HG02885 (cell line): ENCODE measurements around the gene CFD.
"Not testable (repeated sequence)": the region's sequence is repeated elsewhere in the genome, so short reads cannot be mapped to it uniquely, and the experiment has no call there.

Source experiments
- ATAC-seq: cut with Tn5 transposase; IDR thresholded peaks from one replicate; pipeline ENCODE4 v1.9.1; 2021; ENCODE audit warnings: mild to moderate bottlenecking; ENCODE audit not compliant: unreplicated experiment, poor library complexity

Gene CFD

DNA sequence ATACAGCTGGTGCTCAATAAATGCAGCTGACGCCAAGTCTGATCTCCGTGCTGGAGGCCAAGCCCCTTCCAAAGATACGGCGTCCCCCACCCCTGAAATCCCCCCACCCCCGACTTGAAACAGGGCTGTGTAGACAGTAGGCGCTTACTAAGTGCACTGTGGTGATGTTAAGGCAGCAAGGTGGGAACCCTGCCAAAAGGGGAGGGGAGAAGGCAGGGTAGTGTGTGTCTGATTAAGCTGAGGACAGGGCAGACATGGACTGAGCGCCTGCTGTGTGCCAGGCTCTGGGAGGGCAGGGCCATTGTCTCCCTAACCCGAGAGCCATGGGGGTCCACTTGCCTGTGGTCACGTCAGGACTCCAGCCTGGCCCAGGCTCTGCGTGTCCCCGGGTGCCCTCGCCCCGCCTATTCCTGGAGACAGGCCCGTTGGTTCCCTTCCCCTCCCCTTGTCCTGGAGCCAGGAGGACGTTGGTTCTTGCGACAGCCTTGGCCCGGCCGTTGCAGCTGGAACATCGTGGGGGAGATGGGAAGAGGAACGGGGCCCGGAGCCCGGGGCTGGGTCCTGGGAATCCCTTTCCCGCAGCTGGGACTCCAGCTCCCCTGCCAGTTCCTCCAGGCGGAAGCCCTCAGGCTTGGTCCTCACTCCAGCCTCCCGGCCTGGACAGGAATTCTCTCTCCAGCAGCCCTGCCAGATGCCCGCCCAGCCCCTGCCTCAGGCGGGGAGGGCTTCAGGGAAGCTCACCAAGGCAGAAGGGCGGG, 9.1 kb upstream of the CFD start:
- ATAC-seq: no peak

DNA sequence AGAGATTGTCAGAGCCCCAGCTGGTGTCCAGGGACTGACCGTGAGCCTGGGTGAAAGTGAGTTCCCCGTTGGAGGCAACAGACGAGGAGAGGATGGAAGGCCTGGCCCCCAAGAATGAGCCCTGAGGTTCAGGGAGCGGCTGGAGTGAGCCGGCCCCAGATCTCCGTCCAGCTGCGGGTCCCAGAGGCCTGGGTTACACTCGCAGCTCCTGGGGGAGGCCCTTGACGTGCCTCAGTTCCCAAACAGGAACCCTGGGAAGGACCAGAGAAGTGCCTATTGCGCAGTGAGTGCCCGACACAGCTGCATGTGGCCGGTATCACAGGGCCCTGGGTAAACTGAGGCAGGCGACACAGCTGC, 8.5 kb upstream of the CFD start:
- no peak for ATAC-seq

DNA sequence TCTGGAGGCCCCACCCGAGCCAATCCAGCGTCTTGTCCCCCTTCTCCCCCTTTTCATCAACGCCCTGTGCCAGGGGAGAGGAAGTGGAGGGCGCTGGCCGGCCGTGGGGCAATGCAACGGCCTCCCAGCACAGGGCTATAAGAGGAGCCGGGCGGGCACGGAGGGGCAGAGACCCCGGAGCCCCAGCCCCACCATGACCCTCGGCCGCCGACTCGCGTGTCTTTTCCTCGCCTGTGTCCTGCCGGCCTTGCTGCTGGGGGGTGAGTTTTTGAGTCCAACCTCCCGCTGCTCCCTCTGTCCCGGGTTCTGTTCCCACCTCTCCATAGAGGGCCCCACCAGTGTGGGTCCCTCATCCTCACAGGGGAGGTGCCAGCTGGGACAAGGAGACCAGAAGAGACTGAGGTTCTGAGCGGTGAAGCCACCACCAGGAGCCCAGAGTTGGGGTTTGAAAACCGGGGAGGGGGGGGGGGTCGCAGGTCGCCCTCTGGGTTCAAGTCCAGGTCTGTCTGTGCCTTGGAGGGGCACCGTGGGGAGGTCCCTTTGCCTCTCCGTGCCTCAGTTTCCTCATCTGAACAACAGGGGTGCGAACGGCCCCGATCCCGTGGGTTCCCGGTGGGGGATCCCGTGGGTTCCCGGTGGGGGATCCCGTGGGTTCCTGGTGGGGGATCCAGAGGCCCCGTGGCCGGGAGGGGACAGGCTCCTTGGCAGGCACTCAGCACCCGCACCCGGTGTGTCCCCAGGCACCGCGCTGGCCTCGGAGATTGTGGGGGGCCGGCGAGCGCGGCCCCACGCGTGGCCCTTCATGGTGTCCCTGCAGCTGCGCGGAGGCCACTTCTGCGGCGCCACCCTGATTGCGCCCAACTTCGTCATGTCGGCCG, 7.1 kb upstream of the CFD start, which contains the start of gene ELANE:
ELANE (plus strand) TSS at position 168 of the 878 bp plus-strand sequence; CDS start at position 194, 26 bp downstream.
- no peak for ATAC-seq

DNA sequence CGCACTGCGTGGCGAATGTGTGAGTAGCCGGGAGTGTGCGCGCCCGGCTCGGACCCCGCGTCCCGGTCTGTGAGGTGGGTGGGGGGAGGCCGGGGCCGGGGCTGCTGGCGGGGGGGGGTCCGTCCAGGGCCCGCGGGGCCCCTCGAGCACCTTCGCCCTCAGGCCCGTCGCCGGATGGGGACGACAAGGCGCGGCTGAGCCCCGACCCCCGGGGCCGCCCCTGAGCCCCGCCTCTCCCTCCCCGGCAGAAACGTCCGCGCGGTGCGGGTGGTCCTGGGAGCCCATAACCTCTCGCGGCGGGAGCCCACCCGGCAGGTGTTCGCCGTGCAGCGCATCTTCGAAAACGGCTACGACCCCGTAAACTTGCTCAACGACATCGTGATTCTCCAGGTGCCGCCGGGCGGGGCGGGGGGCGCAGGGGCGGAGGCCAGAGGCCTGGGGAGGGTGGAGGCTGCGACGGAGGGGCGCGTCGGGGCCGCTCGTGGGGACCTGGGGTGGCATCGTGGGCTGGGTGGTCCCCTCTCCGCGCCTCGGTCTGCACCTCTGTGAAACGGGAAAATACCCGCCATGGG, 6.4 kb upstream of the CFD start:
- no peak for ATAC-seq

DNA sequence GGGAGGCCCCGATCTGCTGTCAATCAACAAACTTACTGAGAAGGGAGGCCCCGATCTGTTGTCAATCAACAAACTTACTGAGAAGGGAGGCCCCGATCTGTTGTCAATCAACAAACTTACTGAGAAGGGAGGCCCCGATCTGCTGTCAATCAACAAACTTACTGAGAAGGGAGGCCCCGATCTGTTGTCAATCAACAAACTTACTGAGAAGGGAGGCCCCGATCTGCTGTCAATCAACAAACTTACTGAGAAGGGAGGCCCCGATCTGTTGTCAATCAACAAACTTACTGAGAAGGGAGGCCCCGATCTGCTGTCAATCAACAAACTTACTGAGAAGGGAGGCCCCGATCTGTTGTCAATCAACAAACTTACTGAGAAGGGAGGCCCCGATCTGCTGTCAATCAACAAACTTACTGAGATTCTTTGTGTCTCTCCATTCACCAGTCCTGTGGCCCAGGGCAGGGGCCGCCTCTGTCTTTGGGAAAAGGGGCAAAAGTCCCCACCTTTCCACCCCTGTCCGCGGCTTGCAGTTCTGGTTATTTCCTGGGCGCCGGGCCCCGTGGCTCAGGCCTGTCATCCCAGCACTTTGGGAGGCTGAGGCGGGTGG, 5.7 kb upstream of the CFD start:
- ATAC-seq: not testable (repeated sequence)

DNA sequence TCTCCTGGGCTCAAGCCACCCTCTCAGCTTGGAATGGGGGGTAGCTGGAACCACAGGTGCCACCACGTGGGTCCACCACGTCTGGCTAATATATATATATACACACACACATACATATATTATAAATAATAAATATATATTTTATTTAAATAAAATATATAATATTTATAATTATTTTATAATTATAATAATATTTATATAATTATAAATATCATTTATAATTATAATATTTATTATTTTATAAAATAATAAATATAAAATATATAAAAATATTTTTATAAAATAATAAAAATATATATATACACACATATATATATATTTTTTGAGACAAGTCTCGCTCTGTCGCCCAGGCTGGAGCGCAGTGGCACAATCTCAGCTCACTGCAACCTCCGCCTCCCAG, 4.9 kb upstream of the CFD start:
- no peak for ATAC-seq

DNA sequence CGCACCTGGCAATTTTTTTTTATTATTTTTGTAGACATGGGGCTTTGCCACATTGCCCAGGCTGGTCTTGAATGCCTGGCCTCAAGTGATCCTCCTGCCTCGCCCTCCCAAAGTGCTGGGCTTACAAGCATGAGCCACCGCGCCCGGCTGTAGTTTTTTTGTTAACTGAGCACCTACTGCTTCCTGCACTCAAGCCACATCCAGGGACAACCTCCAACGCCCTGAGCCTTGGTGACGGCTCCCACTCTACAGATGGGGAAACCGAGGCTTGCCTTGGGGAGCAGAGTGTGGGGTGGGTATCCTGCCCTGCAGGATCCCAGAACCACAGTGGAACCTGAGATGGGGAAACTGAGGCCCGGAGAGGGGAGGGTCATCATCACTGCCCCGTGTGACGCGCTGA, 4.3 kb upstream of the CFD start:
- no peak for ATAC-seq

DNA sequence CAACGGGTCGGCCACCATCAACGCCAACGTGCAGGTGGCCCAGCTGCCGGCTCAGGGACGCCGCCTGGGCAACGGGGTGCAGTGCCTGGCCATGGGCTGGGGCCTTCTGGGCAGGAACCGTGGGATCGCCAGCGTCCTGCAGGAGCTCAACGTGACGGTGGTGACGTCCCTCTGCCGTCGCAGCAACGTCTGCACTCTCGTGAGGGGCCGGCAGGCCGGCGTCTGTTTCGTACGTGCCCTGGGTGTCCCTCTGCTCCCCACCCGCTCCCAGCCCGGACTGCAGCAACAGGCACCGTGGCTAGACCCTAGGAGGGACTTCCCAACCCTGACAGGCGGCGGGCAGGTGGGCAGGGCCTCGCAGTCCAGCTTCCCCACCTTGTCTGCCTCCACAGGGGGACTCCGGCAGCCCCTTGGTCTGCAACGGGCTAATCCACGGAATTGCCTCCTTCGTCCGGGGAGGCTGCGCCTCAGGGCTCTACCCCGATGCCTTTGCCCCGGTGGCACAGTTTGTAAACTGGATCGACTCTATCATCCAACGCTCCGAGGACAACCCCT, 3.8 kb upstream of the CFD start:
- no peak for ATAC-seq

DNA sequence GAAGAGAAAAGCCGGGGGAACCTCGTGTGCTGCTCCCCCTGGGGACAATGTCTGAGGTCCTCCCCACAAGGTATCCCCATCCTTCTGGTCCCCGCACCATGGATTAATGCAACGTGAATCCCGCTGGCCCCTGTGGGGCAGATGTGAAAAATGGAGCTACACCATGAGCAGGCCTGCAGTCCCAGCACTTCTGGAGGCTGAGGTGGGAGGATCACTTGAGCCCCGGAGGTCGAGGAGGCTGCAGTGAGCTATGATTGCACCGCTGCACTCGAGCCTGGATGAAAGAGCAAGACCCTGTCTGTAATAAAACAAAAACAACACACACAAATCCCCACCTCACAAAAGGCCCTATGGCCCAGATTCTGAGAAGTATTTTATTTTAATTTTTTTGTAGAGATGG, 1.2 kb upstream of the CFD start:
- no peak for ATAC-seq

DNA sequence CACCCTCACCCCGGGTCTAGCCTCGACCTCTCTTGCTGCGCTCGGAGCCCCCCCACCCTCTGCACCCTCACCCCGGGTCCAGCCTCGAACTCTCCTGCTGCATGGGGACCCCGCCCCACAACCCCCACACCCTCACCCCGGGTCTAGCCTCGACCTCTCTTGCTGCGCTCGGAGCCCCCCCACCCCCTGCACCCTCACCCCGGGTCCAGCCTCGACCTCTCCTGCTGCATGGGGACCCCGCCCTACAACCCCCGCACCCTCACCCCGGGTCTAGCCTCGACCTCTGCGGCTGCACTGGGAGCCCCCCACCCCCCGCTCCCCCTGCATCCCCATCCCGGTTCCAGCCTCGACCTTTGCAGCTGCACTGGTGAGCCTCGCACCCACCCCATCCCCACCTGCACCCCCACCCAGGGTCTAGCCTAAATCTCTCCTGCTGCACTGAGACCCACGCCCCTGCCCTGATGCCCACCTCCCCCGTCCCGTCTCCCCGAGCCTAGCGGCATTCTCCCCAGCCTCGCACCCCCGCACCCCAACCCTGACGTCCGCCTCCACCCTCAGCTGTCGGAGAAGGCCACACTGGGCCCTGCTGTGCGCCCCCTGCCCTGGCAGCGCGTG, 1.8 kb downstream of the CFD start:
- ATAC-seq: no peak

DNA sequence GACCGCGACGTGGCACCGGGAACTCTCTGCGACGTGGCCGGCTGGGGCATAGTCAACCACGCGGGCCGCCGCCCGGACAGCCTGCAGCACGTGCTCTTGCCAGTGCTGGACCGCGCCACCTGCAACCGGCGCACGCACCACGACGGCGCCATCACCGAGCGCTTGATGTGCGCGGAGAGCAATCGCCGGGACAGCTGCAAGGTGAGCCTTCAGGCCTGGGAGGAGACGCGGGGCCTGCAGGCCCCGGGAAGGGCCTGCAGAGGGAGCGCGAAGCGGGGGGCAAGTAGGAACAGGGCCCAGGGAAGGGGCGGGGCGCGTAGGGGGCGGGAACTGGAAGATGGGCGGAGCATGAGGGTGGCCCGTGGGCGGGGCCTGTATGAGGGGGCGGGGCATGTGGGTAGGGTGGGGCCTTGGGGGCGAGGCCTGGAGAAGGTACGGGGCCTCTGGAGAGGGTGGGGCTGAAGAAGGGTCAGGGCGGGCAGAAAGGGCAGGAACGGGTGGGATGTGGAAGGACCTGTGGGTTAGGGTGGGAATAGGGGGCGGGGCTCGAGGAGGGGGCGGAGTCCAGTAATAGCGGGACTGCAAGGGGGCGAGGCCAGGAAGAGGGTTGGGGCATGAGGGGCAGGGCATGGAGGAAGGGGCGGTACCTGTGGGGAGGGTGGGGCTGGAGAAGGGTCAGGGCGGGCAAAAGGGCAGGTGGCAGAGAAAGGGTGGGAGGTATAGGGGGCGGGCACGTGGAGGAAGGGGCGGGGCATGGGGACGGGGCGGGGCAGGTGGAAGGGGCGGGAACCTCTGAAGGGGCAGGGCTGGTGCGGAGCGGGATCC, 2.5 kb downstream of the CFD start:
- ATAC-seq: no peak

DNA sequence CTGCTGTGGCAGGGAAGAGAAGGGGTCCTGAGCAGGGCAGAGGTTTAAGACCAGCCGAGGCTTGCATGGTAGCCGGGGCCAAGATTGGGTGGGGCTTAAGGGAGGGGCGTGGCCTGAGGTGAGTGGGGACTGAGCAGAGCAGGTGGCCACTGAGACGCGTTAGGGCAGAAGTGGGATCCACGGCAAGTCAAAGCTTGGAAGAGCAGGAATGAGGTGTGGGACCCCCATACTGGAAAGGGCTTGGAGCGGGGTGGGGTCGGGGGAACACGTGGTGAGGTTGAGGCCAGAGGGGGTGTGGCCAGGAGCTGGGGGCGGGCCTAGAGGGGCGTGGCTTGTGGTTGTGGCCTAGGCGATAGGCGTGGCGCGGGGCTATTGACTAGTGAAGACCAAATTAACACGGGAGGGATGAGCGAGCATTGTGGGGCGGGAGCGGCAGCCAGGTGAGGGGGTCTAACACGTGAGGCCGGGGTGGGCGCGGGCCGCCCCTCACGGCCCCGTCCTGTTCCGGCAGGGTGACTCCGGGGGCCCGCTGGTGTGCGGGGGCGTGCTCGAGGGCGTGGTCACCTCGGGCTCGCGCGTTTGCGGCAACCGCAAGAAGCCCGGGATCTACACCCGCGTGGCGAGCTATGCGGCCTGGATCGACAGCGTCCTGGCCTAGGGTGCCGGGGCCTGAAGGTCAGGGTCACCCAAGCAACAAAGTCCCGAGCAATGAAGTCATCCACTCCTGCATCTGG, 3.3 kb downstream of the CFD start:
- ATAC-seq: no peak

DNA sequence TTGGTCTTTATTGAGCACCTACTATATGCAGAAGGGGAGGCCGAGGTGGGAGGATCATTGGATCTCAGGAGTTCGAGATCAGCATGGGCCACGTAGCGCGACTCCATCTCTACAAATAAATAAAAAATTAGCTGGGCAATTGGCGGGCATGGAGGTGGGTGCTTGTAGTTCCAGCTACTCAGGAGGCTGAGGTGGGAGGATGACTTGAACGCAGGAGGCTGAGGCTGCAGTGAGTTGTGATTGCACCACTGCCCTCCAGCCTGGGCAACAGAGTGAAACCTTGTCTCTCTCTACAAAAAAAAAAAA, 3.8 kb downstream of the CFD start:
- ATAC-seq: no peak

DNA sequence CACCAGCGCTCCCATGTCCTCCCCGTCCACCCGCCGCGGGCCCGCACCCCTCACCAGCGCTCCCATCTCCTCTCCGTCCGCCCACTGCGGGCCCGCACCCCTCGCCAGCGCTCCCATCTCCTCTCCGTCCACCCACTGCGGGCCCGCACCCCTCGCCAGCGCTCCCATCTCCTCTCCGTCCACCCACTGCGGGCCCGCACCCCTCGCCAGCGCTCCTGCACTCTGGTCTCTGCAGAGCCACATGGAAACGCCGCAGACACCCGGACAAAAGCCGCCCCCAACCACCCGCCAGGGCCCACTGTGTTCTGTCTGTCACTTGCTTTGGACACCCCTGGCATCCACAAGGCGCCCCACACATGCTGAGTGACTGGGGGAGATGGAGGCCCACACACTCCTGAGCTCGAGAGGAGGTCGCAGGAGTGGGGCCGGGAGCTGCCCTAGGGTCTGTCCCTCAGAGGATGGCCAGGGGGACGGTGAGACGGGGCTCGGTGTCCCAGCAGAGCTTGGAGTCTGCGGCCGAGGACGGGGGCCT, 7.4 kb downstream of the CFD start:
- ATAC-seq: no peak

DNA sequence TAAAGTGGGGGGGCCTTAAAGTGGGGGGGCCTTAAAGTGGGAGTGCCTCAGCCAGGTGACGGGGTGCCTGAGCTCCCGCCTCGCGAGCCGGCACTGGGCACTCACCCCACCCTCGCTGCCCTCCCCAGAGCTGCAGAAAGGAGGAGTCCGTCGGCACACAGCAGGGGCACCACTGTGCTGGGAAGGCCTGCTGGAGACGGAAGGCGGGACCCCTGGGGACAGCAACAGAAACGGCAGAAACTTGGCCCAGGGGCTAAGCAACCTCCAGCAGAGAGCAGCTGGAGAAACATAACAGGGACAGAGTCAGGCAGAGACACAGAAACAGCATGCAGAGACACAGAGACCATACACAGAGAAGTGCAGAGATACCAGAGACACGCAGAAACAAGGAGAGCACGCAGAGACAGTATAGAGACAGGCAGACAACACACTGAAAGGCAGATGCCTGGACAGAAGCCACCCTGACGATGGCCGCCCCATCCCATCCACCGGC, 7.9 kb downstream of the CFD start:
- ATAC-seq: no peak

DNA sequence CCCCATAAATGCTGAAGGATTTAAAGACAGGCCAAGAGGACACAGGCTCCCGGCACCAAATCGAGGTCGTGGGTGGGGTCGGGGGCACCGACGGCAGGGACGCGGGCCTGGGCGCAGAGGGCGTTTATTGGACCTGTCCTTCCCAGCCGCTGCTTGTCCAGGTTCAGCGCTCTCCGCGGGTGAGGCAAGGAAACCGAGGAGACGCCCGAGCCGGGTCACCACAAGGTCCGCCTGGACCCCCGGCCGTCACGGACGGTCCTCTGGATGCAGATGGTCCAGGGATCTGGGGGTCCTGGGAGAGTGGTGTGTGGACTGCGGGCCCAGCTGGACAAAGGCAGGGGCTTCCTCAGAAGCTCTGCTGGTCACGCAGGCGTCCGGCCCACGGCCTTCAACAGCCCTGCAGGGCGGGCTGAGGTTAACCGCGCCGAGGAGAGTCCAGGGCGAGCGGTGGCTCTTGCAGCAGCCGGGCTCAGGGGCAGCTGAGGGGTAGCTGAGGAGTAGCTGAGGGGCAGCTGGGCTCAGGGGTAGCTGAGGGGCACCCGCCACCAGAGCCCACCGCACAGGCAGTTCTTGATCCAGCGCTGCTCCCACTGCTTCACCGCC, 8.5 kb downstream of the CFD start:
- ATAC-seq: no peak

DNA sequence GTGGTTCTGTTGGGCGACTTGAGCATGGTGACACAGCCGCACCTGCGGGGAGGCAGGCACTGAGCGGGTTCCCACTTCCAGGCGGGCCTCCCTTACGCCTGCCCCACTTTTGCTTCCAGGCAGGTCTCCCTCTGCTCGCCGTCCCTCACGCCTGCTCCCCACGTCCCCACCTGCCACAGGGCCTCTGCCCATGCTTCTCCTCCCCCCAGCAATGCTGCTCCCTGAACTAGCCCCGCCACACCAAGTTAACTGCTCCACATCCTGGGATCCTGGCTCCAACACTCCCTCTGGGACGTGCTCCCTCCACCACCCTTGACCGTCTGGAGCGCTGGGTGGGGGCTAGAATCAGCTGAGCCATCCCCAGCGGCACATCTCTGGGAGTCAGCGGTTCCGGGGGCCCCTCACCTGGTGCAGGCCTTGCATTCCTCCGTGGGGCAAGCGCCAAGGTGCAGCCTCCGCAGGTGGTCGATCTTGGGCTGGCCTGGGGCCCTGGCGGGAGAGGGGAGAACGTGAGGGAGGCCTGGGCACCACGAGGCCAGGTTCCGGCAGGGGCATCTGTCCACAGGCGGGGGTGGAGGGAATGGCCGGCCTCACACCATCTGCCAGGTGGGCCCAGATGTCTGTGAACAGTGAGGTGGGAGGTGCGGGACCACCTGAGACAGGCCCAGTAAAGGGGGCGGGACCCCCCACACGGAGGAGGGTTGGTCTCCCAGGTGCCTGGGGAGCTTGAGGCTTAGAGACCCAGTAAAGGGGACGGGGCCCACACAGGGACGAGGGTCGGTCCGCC, 9.2 kb downstream of the CFD start:
- ATAC-seq: no peak
